Thyroid gland (tissue), 4 donors: ENCODE results near the gene LRP2BP.

ENCODE experiments used
- CTCF ChIP-seq, 6 experiments: fragments of 200-600 bp in 3 of 6; fragments of 450-650 bp in 3 of 6; sonication (generic) in 3 of 6; IDR thresholded peaks; one replicate each; pipeline ENCODE4 v1.5.1; 2016 to 2019; ENCODE audit warnings: antibody characterized with exemption in 6 of 6, mild to moderate bottlenecking in 2 of 6, inconsistent platforms in 1 of 6, moderate library complexity in 1 of 6
- POLR2A ChIP-seq, 2 donors: fragments of 450-650 bp; IDR thresholded peaks; one replicate each; pipeline ENCODE4 v1.6.1; 2017; ENCODE audit warnings: antibody characterized with exemption in 2 of 2, mild to moderate bottlenecking in 2 of 2, moderate library complexity in 1 of 2

GRCh38 chr4:185364886-185365285 is 30.8 kb downstream of the LRP2BP start:
- TF ChIP-seq CTCF (IDR thresholded peaks at IDR 0.05) (no peak), POLR2A (IDR thresholded peaks at IDR 0.05) (no peak)
